Stimulated activated CD4-positive, alpha-beta T cell treated with anti-CD3 and anti-CD28 coated beads, Interleukin-12 subunit alpha, Interleukin-12 subunit beta, amount 100 ng/mL, for 4 hours (primary cell): ENCODE measurements around the gene EFCAB12.
A peak's percentile ranks its signal among the peaks of the same experiment; 100 is the strongest.
"Not testable (repeated sequence)": the region's sequence is repeated elsewhere in the genome, so short reads cannot be mapped to it uniquely, and the experiment has no call there.

Source experiments
- DNase-seq: peaks from one replicate; pipeline ENCODE4 v3.0.0-alpha.2; 2020

EFCAB12 gene

DNA sequence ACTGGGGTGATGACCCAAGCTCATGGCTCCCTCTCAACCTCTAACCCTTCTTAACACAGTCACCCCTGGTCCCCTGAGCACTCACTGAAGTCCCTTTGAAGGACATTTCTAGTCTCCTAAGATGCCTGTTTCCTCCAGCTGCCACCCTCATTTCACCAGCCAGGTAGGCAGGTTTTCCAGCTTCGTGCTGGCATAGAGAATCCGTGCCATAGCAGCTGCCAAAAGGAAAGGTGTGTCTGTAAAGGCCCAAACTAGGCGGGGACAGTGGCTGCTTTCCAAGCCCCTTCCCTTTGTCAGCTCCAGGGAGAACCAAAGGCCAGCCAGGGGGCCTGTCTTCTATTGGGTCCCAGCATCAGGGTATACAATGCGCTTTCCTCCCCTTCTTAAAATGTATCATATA, 36.9 kb downstream of the EFCAB12 start:
- DNase-seq: not testable (repeated sequence)

DNA sequence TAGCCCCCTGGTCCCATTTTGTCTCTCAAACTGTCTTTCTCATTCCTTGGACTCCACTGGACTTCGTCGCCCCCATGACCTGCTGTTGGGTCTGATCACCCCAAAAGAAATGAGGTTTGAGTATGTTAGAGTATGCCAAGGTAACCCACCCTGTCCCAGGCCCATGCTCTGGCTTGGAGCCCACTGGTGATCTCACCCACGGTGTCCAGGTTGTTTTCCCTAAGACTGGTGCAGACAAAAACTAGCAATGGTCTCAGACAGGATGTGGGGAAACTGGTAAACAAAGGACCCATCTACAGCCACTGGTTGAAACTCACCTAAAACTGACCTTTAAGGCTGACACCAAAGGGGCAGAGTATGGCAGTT, 38.9 kb downstream of the EFCAB12 start:
- DNase-seq: no peak

DNA sequence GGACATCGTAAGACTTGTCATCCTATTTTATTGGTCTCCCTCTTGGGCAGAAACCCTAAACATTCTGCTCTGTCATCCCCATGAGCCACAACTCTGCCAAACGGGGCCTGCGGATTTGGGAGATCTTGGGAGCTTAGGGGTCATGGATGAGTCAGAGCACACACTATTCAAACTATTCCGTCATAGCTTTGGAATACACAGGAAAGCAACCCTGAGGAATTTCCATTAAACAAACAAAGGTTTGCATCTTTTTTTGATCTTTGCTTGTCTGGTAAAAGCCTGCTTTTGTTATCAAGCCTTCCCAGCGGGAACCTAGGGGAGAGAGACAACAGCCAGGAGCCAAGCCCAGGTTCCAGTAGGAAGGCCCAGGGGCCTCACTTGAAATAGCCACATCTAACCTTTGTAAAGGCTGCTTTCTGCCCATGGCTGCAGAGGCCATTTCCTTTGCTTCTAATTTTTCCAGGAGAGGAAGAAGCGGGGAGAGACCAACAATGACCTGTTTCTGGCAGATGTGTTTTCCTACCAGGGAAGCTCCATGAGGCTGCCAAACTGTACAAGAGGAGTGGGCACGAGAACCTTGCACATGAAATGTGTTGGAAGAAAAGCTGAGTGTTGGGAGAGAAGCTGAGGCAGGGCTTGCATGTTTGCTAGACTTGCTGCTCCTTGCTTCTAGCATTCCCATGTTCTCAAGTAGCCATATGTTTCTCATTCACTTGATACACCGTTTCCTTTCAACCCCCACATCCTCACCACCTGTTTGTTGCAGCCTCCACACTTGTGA, 39.5 kb downstream of the EFCAB12 start:
- not testable (repeated sequence) for DNase-seq

DNA sequence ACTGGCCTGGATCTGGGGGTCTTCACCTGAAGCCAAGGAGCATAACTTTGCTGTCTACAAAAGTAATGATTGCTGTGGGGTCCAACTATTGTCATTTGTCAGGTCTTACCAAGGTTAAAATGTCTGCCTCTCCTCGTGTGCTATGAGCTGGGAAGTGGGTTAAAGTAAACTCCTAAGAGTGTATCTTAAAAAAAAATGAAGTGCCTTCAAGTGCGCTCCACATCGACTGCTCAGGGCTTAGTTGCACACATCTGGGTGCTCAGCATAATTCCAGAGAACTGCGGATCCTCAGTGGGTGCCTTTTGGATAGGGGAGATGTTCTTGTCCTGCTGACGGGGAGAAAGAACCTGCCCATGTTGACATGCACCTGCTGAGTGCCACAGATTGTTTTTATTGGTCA, 40.9 kb downstream of the EFCAB12 start:
- no peak for DNase-seq

DNA sequence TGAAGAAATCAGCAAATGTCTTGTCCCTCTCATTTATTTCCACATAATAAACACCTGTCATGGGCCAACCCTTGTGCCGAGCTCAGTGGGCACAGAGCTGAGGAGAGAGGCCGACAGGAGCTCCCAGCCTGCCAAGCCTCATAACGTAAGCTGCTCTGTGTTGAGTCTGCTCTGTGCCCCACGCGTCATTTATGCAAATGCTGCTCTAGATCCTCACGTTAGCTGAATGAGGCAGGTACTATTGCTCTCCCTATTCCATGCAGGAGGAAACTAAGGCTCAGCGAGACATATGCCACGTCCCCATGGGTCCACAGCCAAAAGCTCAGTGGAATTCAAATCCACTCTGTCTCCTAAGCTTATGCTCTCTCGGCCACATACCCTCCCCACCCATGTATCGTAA, 41.5 kb downstream of the EFCAB12 start:
- DNase-seq: no peak

DNA sequence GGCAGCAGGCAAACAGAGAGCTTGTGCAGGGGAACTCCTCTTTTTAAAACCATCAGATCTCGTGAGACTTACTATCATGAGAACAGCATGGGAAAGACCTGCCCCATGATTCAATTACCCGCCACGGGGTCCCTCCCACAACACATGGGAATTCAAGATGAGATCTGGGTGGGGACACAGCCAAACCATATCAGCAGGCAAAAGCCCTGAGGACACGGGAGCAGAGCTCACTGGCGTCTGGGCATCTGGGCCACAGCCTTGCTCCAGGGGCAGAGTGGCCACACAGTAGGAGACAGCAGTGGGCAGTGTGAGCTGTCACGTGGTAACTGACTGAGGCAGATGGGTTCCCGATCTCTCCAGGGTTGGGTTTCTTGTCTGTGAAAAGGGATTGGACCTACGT, 42.9 kb downstream of the EFCAB12 start:
- DNase-seq: not testable (repeated sequence)

DNA sequence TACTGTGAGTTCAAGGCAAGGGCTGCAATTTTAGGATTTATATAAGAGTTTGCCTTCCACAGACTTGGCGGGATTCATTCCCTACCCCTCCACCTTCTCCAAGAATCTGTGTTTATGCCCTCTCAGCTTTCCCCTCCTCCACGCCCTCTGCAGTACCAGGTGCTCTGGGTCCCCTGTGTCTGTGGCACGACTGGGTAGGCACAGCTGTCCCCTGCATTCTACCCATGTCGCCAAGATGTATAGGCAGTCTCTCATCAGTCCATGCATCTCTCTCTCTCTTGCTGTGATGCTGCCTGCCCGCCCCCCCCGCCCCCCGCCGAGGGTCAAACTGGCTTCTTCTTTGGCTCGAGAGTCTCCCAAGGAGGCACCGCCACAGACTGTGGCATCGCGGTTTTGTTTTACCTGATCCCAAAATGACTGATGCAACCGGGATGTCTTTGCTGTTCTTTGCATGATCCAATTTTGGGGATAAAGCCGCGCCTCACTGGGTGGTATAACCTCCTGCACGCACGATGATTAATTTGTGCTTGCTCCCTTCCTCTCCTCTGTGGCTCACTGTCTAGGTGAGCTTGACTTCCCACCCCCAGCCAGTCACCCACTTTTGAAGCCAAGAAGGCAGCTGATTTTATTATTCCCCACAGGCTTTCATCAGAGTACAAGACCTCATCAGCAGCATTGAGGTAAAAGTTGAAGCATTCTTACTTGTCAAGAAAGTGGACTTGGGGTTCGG, 43.7 kb downstream of the EFCAB12 start:
- DNase-seq: no peak

DNA sequence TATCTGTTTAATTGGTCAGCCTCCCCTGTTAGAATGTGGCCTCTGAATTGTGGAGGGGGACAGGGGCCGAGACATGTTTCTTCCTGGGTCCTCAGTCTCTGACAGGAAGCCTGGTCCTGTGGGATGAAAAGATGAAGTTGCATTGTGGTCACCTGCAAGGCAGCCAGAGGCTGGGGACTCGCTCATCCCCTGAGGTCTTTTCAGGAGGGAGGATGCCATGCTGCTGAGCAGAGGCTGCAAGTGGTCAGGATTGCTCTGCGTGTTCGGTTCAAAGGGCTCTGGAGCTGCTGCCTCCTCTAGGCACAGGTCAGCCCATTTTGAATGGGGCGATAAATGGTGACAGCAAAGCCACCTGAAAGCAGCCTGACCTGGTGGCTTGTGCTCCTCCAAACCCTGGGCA, 44.3 kb downstream of the EFCAB12 start:
- DNase-seq: not testable (repeated sequence)

DNA sequence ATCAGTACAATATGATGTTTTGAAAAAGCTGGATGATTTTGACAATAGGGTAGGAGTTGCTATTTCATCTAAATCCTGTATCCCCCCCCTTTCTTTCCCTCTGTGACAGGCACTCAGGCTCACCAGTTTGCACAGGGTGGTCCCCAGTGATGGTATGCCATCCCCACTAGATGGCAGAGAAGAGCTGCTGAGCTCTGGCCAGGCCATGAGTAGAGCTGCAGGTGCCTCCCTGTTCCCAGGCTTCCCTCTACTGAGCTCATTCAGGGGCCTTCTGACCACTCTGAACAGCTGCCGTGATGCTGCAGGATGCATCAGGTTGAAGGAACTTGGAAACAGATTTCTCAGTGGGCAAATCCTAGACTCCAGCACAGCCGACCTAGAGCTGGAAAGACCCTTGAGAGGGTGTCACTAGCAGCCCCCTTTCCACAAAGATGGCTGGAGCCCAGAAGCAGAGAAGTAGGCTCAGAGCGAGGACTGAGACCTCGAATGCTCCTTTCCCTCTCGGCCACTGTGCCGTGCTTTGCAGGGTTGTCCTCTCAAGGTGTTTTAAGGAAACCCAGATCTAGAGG, 45.1 kb downstream of the EFCAB12 start:
- DNase-seq: peak; percentile 23

DNA sequence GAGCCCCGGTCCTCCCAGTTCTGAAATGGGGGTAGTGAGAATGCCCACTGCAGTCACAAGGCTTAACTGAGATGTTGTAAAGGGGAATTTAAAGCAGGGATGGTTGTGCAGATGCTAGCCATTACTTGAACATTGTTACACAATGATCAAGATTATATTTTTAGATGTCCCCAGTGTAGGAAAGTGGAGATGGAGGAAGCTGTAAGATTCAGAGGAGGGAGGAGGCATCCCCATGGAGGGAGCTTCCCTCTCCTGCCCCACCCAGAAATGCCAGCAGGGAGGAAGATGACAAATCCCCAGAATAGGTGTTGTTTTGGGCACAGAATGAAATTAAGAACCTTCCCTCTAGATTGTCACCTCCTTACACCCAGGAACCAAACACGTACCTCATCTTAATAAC, 46.1 kb downstream of the EFCAB12 start:
- DNase-seq: no peak

DNA sequence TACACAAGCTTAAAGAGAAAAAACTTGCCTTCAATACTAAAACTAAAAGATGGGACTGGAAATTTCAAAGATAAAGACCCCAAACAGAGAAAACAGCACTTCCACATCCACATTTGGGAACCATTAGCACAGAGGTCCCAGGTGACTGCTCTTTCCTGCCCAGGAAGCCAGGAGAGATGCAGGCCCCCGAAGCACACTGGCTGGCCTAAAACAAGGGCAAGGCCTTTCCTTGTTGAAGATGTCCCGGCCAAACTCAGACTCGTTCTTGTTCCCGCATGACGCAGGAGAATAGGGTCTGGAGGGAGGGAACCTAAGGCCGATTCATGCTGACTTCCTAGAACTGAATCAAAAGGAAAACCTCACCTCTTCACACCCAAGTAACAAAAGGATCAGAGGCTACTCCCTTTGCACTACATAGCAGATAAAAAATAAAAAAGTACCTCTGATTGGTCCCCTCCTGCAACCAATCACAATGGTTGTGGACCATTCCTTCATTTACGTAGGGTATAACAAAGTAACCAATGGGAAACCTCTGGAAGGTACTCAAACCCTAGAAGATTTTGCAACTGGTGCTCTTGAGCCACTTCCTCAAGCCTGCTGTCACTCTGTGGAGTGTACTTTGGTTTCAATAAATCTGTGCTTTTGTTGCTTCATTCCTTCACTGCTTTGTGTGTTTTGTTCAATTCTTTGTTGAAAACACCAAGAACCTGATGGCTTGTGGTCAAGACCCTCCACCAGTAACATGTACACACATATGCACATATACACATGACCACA, 48.7 kb downstream of the EFCAB12 start:
- DNase-seq: no peak

DNA sequence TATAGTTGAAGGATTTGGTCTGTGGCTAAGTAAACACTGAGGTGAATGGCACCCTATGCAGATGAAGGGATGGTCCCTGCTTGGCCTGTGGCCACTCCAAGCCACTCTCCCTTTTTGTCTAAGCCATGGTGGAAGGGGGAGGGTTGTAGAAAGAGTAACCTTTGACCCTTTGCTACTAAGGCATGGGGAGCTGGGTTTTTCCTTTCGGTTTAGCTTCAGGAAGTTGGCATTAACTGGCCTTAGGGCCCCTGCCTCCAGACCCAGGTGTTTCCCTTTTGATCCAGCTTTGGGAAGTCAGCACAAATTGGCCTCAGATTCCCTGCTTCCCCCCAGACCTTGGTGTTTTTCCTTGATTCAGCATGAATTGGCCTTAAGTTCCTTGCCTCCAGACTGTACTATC, 49.5 kb downstream of the EFCAB12 start:
- no peak for DNase-seq

DNA sequence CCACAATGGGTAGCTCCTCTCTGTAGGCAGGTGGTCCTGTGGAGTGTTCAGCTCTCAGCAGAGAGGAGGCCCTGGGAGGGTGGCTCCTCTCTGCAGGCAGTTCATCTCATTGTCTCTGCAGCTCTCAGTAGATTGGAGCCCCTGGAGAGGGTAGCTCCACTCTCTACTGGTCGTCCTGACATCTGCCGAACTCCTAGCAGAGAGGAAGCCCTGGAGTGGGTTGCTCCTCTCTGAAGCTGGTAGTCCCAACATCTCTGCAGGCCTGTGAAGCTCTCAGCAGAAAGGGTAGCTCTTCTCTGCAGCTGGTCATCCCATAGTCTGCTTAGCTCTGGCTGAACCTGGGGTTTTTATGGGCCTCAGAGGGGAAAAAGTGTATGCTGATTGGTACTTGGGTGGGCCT, 50.8 kb downstream of the EFCAB12 start:
- DNase-seq: no peak

DNA sequence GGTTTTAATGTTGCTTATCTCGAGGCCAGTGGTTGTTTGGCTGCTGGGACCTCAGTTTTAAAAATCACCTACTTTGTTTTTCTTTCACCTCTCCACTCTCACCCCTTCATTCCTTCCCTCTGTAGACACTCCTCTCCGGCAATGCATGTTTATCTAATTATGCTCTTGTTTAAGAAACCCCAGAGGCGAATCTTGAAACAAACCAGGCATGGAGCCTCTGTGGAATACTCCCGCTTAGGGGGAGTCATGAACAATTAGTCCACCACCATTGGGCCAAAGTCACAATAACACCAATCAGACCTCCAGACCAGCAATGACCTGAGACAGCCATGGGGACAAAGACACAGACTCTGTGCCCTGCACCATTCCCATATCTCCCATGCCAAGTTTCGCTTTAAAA, 53.3 kb downstream of the EFCAB12 start:
- DNase-seq: no peak

DNA sequence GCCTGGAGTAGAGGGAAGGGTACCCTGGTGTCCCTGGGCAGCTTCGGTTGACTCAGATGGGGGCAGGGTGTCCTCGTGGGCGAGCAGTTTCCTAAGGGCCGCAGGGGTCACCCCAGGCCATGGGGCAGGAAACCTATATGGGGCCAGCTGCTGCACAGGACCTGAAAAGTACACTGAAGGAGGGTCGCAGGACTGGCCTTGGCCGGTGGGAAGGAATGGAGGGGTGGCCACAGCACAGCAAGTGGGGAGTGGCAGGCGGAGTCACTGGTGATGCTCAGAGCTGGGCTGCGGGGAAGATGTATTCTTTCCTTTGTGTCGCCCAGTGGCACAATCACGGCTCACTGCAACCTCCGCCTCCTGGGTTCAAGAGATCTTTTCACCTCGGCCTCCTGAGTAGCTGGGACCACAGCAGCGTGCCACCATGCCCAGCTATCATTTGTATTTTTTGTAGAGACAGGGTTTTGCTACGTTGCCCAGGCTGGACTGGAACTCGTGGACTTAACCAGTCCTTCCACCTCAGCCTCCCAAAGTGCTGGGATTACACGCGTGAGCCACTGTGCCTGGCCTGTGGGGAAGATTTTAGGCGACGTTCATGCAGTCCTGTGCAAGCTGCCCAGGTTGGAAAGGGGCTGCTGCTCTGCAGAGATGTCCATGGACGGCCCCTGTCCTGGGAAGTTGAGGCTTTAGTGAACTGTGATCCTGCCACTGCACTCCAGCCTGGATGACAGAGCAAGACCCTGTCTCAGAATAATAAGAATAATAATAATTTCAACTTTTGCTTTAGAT, 57.2 kb downstream of the EFCAB12 start:
- DNase-seq: no peak

DNA sequence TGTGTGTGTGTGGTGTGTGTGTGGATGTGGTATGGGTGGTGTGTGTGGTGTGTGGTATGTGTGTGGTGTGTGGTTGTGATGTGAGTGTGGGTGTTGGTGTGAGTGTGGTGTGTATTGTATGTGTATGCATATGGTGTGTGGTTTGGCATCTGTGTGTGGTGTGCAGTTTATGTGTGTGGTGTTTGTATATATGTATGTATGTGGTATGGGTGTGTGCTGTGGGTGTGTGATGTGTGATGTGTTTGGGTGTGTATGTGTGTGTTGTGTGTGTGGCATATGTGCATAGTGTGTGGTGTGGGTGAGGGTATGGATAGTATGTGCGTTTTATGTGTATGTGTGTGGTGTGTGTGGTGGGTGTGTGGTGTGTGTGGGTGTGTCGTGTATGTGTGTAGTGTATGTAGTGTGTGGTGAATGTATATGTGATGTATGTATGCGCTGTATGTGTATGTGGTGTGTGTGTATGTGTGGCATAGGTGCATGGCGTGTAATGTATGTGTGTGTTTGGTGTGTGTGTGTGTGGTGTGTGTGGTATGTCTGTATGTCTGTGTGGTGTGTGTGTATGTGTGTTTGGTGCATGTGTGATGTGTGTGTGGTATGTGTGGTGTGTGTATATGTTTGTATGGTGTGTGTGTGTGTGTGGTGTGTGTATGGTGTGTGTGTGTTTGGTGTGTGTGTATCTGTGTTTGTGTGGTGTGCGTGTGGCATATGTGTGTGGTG, 58.0 kb downstream of the EFCAB12 start:
- DNase-seq: no peak

DNA sequence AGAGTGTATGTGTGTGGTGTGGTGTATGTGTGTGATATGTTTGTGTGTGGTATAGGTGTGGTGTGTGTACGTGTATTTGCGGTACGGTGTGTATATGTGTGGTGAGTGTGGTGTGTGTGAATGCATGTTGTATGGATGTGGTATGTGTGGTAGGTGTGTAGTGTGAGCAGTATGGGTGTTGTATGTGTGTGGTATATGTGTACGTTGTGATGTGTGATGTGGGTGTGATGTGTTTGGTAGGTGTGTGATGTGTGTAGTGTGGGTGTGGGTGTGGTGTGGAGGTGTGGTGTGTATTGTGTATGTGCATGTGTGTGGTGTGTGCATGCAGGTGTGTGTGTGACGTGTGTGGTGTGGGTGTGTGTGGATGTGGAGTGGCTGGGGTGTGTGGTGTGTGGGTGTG, 58.7 kb downstream of the EFCAB12 start:
- DNase-seq: no peak

DNA sequence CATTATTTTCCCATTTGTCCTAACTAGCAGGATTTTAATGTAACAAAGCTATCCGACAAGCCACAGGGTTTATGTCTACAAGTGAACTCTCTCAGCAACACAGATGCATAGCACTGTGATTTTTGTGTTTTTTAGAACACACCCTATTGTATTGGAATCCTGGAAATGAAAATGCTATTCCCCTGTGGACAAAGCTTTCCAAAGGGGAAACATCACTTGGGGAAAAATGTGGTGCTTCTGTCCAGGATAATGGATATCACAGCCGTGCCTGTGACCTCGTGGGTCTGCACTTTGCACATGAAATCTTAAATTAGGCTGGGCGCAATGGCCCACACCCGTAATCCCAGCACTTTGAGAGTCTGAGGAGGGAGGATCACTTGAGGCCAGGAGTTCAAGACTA, 60.6 kb downstream of the EFCAB12 start:
- DNase-seq: no peak

DNA sequence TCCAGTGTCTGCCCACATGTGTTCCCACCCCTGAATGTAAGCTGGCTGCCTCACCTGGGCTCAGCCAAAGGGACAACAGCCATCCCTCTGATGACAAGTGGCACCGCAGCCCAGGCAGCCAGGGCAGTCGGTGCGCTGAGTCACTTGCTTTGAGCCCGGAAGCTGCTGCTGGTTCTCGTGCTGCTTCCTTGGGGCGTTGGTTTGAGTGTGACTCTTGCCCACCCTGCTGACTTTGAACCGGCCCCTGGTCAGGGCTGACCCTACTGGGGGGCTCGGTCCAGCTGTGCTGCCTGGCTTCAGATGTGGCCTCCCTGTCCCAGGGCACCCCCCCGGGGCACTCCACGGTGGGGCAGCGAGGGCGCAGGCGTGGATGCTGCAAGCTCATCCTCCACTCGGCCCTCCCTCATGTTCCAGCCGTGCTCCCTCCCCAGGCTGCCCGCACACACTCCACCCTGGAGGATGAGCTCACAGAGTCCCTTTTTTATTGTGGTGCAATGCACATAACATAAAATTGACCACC, 62.1 kb downstream of the EFCAB12 start:
- no peak for DNase-seq

DNA sequence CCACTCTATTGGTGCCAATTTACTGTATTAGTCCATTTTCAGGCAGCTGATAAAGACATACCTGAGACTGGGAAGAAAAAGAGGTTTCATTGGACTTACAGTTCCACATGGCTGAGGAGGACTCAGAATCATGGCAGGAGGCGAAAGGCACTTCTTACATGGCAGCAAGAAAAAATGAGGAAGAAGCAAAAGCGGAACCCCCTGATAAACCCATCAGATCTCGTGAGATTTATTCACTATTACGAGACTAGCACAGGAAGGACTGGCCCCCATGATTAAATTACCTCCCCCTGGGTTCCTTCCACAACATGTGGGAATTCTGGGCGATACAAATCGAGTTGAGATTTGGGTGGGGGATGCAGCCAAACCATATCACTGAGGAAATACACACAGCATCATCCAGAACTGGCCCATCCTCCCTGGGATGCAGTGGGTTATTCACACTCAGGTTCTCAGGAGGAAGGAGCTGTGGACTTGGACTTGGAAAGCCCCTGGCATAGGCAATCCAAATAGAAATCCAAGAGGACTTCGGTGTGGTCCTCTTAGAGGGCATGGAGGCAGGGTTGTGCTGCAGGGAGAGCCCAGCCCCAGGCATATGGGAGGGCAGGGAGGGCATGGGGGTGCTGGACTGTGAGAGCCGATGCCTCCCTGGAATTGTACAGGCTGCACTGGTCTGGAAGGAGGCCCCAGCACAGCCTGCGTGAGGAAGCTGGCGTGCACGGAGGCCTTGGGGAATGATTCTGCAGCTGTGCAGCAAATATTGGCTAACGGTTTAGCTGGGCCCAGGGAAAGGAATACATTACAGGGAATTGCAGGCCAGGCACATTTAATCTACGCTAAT, 62.9 kb downstream of the EFCAB12 start:
- no peak for DNase-seq

DNA sequence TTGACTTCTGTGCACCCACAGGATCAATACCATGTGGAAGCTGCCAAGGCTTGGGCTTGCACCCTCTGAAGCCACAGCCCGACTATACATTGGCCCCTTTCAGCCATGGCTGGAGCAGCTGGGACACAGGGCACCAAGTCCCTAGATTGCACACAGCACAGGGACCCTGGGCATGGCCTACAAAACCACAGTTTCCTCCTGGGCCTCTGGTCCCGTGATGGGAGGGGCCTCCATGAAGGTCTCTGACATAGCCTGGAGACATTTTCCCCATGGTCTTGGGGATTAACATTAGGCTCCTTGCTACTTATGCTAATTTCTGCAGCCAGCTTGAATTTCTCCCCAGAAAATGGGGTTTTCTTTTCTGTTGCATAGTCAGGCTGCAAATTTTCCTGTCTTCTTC, 63.6 kb downstream of the EFCAB12 start:
- DNase-seq: not testable (repeated sequence)
